Endothelial cell of umbilical vein (primary cell): ENCODE data around the gene SNN. TPM values are rescaled to one million over a fixed set of nuclear protein-coding genes. Genes with fewer than 3 reads are reported as not detected.

ENCODE experiments used
- BruUV-seq: library from RNA; stranded (reverse); fragments of 400-500 nt; replicated peaks from 2 replicates; lab custom pipeline; 2021; lab: Mats Ljungman, UMichigan
- CTCF ChIA-PET: fragments of 300-600, 350-600 bp; sonication (Branson Sonifier 250); formaldehyde crosslinking; loops from one replicate; lab custom pipeline; 2021; ENCODE audit warnings: antibody characterized with exemption, inconsistent platforms; lab: Charles Lee
- POLR2A ChIA-PET: fragments of 300-600, 350-600 bp; sonication (Branson Sonifier 250); formaldehyde crosslinking; loops from one replicate; lab custom pipeline; 2021; ENCODE audit warnings: antibody characterized with exemption, inconsistent platforms; lab: Charles Lee
- DNase-seq: peaks from one replicate; pipeline ENCODE4 v3.0.0-alpha.2; 2011; ENCODE audit warnings: low read depth, low spot score
- FAIRE-seq: peaks from 2 replicates; lab custom pipeline; 2011; peaks lifted over from hg19 to GRCh38; lab: Jason Lieb, UNC
- H2AFZ ChIP-seq: 2 replicates; pipeline ENCODE4 v1.6.0; 2012; ENCODE audit warnings: low read depth, low read length, control low read depth, inconsistent platforms
- H3K27ac ChIP-seq: 2 replicates; pipeline ENCODE4 v1.5.1; 2011; ENCODE audit warnings: low read depth, mild to moderate bottlenecking, control low read depth, low read length, moderate library complexity; ENCODE audit not compliant: insufficient read depth
- H3K27me3 ChIP-seq, 2 experiments: 2 replicates each; pipeline versions ENCODE4 v1.6.0 to v1.6.1; 2011; ENCODE audit warnings: low read length in 2 of 2, mixed read lengths in 1 of 2; ENCODE audit not compliant: control insufficient read depth in 2 of 2, insufficient read depth in 2 of 2
- H3K36me3 ChIP-seq, 2 experiments: 2 replicates in 1 of 2; 3 replicates in 1 of 2; pipeline ENCODE4 v1.5.1; 2011; ENCODE audit warnings: low read length in 2 of 2, mild to moderate bottlenecking in 1 of 2, moderate library complexity in 1 of 2; ENCODE audit not compliant: control insufficient read depth in 2 of 2, insufficient read depth in 2 of 2; ENCODE audit errors: extremely low read depth in 1 of 2
- H3K4me1 ChIP-seq: 3 replicates; pipeline ENCODE4 v1.5.1; 2011; ENCODE audit warnings: mild to moderate bottlenecking, low read length; ENCODE audit not compliant: control insufficient read depth, insufficient read depth; ENCODE audit errors: extremely low read depth
- H3K4me2 ChIP-seq: 2 replicates; pipeline ENCODE4 v1.6.1; 2011; ENCODE audit warnings: low read length, control low read depth, mixed read lengths; ENCODE audit not compliant: insufficient read depth
- H3K4me3 ChIP-seq, 3 experiments: fragments of 200-600 bp in 1 of 3; sonication (generic), shearing (Covaris generic) in 1 of 3; replicated peaks in 1 of 3; 2 replicates each; pipeline ENCODE4 v1.5.1; 2011 to 2016; ENCODE audit warnings: control low read depth in 3 of 3, low read length in 3 of 3, mild to moderate bottlenecking in 2 of 3, inconsistent platforms in 1 of 3, low read depth in 1 of 3, moderate library complexity in 1 of 3; ENCODE audit not compliant: insufficient read depth in 1 of 3
- H3K79me2 ChIP-seq: 2 replicates; pipeline ENCODE4 v1.6.0; 2012; ENCODE audit warnings: low read length, inconsistent platforms; ENCODE audit not compliant: control insufficient read depth, insufficient read depth
- H3K9ac ChIP-seq: replicated peaks from 2 replicates; pipeline ENCODE3; 2011; ENCODE audit warnings: low read length, control low read depth; ENCODE audit not compliant: insufficient read depth; ENCODE audit errors: extremely low read depth
- H3K9me1 ChIP-seq: replicated peaks from 3 replicates; pipeline ENCODE4 v1.6.0; 2011; ENCODE audit warnings: mild to moderate bottlenecking, low read length; ENCODE audit not compliant: control insufficient read depth, insufficient read depth; ENCODE audit errors: extremely low read depth
- H3K9me3 ChIP-seq: replicated peaks from 2 replicates; pipeline ENCODE4 v1.5.1; 2012; ENCODE audit warnings: low read length, inconsistent platforms; ENCODE audit not compliant: control insufficient read depth, insufficient read depth
- H4K20me1 ChIP-seq: replicated peaks from 2 replicates; pipeline ENCODE3; 2011; ENCODE audit warnings: mild to moderate bottlenecking, low read length; ENCODE audit not compliant: control insufficient read depth, insufficient read depth; ENCODE audit errors: extremely low read depth
- EZH2 ChIP-seq: IDR thresholded peaks from 2 replicates; pipeline ENCODE4 v1.6.1; 2012; ENCODE audit warnings: borderline replicate concordance, low read depth, mild to moderate bottlenecking, moderate library complexity, low read length, inconsistent platforms; ENCODE audit not compliant: severe bottlenecking
- FOS ChIP-seq: IDR thresholded peaks from 2 replicates; pipeline ENCODE4 v1.6.1; 2011; ENCODE audit warnings: mild to moderate bottlenecking, low read length, moderate library complexity, borderline replicate concordance; ENCODE audit not compliant: insufficient read depth
- GATA2 ChIP-seq: IDR thresholded peaks from 2 replicates; pipeline ENCODE4 v1.7.0; 2011; ENCODE audit warnings: low read depth, mild to moderate bottlenecking, moderate library complexity, mixed read lengths, low read length; ENCODE audit not compliant: insufficient read length, insufficient read depth
- JUN ChIP-seq: IDR thresholded peaks from 2 replicates; pipeline ENCODE4 v1.6.1; 2011; ENCODE audit warnings: borderline replicate concordance, low read depth; ENCODE audit not compliant: insufficient read length, insufficient read depth
- MYC ChIP-seq: IDR thresholded peaks from one replicate; pipeline ENCODE4 v1.6.1; 2011; ENCODE audit warnings: mild to moderate bottlenecking, low read depth, low read length
- POLR2A ChIP-seq: IDR thresholded peaks from 2 replicates; pipeline ENCODE4 v1.6.1; 2012; ENCODE audit warnings: low read depth, mild to moderate bottlenecking, control low read depth, low read length
- POLR2AphosphoS5 ChIP-seq: IDR thresholded peaks from 2 replicates; pipeline ENCODE4 v1.6.1; 2012; ENCODE audit warnings: low read depth, mild to moderate bottlenecking, control low read depth, low read length, moderate library complexity; ENCODE audit not compliant: insufficient read depth
- dilution Hi-C: fragments of 300-500 bp; cut with MboI; formaldehyde crosslinking; loops from one replicate; pipeline ENCODE4 v1.15.0; 2019; ENCODE audit warnings: low sequenced_read_pairs; ENCODE audit not compliant: extremely low pct_ligation_motif_present
- intact Hi-C: fragments of 100-400 bp; cut with micrococcal nuclease; formaldehyde crosslinking; loops from one replicate; pipeline ENCODE4 v1.10.0; 2022
- polyA plus RNA-seq, 4 experiments: library from polyadenylated mRNA; depleted of rRNA in 3 of 4; stranded (reverse) in 3 of 4; unstranded in 1 of 4; fragments of >200 nt; gene quantifications; 2 replicates each; pipeline versions ENCODE4 v1.2.1 to v1.2.3, GENCODE V29; 2011 to 2012; ENCODE audit warnings: missing spikeins in 1 of 4
- total RNA-seq: library from RNA; stranded (reverse); gene quantifications from 2 replicates; pipeline ENCODE4 v1.2.3, GENCODE V29; 2021
- TF ChIP-seq, protein P1 (sequence below): IDR thresholded peaks from 2 replicates; pipeline ENCODE4 v1.6.1; 2011; ENCODE audit not compliant: insufficient read depth, insufficient read length
- TF ChIP-seq, protein P2 (sequence below), 2 donors: IDR thresholded peaks; 1 replicate in 1 of 2; 2 replicates in 1 of 2; pipeline ENCODE4 v1.5.1; 2011; ENCODE audit warnings: low read length in 2 of 2, mild to moderate bottlenecking in 2 of 2, moderate library complexity in 2 of 2, control low read depth in 1 of 2, inconsistent platforms in 1 of 2, low read depth in 1 of 2; ENCODE audit not compliant: insufficient read depth in 1 of 2; ENCODE audit errors: extremely low read depth in 1 of 2

Gene SNN
- total and polyA plus RNA-seq, 2 donors (not counting 3 experiments of a cell fraction or from before 2014, with no cell fraction given), result 17.7 to 24.1 TPM

DNA sequence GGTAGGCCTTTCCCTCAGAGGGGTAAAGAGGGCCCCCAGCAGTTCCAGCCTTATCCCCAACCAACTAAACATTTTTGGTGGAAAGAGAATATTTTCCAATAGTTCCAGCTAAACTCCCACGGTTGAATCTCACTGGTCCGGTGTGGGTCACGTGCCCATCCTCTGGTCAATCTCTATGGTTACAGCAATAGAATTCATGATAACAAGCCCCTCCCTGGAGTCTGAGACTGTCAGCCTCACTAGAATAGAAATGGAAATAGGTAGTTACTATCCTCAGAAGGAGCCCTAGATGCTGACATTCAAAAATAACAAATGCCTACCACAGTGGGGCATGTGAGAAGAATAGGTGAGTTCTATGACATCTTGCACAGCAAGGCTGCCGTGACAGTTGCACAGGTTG lies 44.0 kb upstream of the SNN start:
- Histone ChIP-seq H3K4me3 (no peak overlapping the region), H3K36me3 (no peaks in the 10 kb centered on the region), H3K4me2 (no peak overlapping the region), H3K9me3 (no peaks in the 10 kb centered on the region), H4K20me1 (no peaks in the 10 kb centered on the region), H3K79me2 (no peaks in the 10 kb centered on the region), H3K4me1 (no peaks in the 10 kb centered on the region), H3K9me1 (no peaks in the 10 kb centered on the region), H3K9ac (no peak overlapping the region), H3K27me3 (no peaks in the 10 kb centered on the region), H3K27ac (no peak overlapping the region), H2AFZ (no peak overlapping the region)
- CTCF ChIA-PET, result no interaction called here
- BruUV-seq, result no TSS peak
- TF ChIP-seq GATA2 (no peak), FOS (no peak), POLR2AphosphoS5 (no peak), EZH2 (no peak), MYC (no peak), POLR2A (no peak), JUN (no peak)
- TF ChIP-seq, protein P1, sequence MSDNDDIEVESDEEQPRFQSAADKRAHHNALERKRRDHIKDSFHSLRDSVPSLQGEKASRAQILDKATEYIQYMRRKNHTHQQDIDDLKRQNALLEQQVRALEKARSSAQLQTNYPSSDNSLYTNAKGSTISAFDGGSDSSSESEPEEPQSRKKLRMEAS, result no peak
- TF ChIP-seq, protein P2, sequence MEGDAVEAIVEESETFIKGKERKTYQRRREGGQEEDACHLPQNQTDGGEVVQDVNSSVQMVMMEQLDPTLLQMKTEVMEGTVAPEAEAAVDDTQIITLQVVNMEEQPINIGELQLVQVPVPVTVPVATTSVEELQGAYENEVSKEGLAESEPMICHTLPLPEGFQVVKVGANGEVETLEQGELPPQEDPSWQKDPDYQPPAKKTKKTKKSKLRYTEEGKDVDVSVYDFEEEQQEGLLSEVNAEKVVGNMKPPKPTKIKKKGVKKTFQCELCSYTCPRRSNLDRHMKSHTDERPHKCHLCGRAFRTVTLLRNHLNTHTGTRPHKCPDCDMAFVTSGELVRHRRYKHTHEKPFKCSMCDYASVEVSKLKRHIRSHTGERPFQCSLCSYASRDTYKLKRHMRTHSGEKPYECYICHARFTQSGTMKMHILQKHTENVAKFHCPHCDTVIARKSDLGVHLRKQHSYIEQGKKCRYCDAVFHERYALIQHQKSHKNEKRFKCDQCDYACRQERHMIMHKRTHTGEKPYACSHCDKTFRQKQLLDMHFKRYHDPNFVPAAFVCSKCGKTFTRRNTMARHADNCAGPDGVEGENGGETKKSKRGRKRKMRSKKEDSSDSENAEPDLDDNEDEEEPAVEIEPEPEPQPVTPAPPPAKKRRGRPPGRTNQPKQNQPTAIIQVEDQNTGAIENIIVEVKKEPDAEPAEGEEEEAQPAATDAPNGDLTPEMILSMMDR (IDR thresholded peaks at IDR 0.05; ENCODE audit: extremely low read depth in 1 of 2, insufficient read depth in 1 of 2, low read depth in 1 of 2, low read length in 2 of 2), result no peak
- dilution Hi-C loops (no loop called here), intact Hi-C loops (no loop called here)
- FAIRE-seq (no peak), DNase-seq (no peak)
- POLR2A ChIA-PET, result no interaction called here
